T-helper 2 cell treated with Interferon-gamma antibody and Interleukin-4, amounts not matched to agents 100 ng/mL and 5 ng/mL, for 36 hours (primary cell): ENCODE data around the gene CTNNA2. TPM values are rescaled to one million over a fixed set of nuclear protein-coding genes. Genes with fewer than 3 reads are reported as not detected.

ENCODE experiments used
- intact Hi-C: fragments of 100-400 bp; cut with micrococcal nuclease; formaldehyde crosslinking; loops from one replicate; pipeline ENCODE4 v1.15.1; 2023
- total RNA-seq: library from RNA; stranded (reverse); gene quantifications from 2 replicates; pipeline ENCODE4 v1.2.3, GENCODE V29; 2022

The CTNNA2 gene
- total RNA-seq, 1 donor from 2014 or later: not detected

DNA sequence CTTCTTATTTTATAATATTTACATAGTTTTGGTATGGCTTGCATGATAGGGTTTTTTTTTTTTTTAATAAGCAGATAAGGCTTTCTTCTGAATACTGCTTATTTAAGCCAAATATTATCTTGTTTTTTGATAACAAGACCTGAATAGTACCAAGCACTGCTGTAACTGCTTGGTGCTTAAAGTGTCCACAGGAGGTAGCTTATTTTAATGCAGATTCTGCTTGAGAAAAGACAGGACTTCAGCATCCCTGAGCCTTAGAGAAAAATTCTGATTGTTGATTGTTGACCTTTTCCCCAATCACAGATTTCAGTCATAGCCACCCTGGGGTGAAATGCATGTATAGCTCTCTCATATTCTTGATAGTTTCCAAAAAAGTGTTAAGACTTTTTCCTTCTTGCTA is 336.4 kb downstream of the CTNNA2 start:
- intact Hi-C loops: no loop called here

GRCh38 chr2:79849949-79850348 is 337.1 kb downstream of the CTNNA2 start:
- intact Hi-C loops: no loop called here

GRCh38 chr2:79850912-79851311 is 338.1 kb downstream of the CTNNA2 start:
- intact Hi-C loops: no loop called here

- intact Hi-C loops: no loop called here
Measured at GRCh38 chr2:79855264-79856006, 342.6 kb downstream of the CTNNA2 start.

- intact Hi-C loops: no loop called here
Measured at GRCh38 chr2:79857888-79858287, 345.0 kb downstream of the CTNNA2 start.

DNA sequence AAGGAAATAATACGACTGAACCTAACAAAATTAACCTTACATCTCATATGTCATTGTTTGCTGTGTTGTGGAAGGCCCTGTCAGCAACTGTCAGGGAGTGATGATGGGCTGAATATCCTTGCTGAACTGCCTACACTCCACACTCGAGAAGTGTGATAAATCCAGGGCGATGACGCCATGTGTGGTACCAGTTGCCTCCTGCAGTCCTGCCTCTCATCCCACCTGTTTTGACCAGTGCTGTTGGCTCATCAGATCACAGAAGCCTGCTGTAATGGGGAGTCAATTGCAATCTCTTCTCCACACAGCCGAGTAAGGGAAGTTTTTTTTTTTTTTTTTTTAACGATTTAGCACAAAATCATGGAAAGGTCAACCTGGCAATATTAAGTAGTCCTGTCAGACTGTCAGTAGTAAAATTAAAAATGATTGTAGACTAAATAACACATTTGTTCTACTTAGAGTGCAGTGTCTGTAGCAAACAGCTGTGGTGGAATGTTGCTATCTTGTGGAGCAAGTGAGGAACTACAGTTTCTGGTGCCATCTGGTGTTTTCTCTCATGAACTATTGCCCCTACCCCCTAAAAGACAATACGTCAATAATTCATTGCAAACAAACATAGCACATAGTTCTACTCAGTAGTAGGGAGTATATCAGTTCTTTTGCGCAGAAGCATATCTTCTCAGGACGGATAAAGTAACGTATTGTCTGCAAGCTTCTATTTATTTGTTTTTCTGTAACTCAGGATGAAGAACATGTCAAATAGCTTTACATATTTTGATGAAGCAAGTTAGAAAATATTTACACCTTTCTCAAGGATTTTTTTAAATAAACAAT is 347.6 kb downstream of the CTNNA2 start:
- intact Hi-C loops: no loop called here

- intact Hi-C loops: no loop called here
Measured at GRCh38 chr2:79861059-79861374, 348.2 kb downstream of the CTNNA2 start.

DNA sequence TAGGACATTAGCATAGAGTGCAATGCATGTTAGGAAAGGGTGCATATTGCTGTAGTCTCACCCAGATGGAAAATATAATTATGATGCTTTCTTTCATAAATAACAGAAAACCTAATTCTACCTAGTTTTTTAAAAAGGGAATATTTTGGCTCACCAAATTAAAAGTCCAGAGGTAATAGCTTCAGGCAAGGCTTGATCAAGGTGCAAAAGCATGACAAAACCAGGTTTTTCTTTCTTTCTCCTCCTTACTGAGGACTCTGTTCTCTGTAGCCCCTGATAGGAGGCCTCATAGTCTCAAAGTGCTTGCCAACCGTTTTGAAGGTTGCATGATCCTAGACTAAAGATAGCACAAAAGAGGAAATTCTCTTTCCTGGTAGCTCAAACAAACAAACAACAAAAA is 349.9 kb downstream of the CTNNA2 start:
- intact Hi-C loops: no loop called here

- intact Hi-C loops: no loop called here
Measured at GRCh38 chr2:79872656-79873055, 359.8 kb downstream of the CTNNA2 start.

- intact Hi-C loops: no loop called here
Measured at GRCh38 chr2:79874015-79874414, 361.2 kb downstream of the CTNNA2 start.

GRCh38 chr2:79876430-79876829 is 363.6 kb downstream of the CTNNA2 start:
- intact Hi-C loops: no loop called here

- intact Hi-C loops: loop anchor here (10.0 kb wide), 2 partner anchors 658 to 1208 kb away; no protein-coding TSS in a partner anchor
Measured at GRCh38 chr2:79882548-79882947, 369.7 kb downstream of the CTNNA2 start.

DNA sequence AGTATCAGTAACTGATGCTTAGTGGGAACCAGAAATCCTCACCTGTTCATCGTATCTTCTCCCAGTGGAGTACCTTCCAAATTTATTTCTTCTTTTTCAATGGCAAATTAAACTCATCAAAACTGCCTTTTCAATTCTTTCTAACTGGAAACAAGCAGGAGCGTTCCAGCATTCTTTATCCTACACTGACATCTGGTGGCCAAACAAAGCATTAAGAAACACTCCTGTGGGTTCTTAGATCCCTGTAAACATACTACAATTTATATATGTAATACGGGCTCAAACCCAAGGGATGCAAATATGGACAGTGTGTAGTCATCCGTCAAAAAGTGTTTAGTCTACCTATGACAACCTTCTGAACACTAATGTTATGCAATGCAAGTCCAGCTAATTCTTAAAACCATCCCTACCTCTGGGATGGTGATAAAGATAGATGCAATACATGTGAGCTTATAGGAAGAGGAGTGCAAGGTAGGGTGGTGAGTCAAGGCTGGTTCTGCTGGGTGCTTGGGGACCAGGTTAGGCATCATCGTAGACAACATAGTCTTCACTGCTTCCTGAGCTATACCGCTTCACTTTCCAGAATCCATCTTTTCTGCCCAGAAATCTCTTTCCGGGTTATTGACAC is 375.0 kb downstream of the CTNNA2 start:
- intact Hi-C loops: loop anchor here (10.0 kb wide), 2 partner anchors 663 to 1213 kb away; no protein-coding TSS in a partner anchor

DNA sequence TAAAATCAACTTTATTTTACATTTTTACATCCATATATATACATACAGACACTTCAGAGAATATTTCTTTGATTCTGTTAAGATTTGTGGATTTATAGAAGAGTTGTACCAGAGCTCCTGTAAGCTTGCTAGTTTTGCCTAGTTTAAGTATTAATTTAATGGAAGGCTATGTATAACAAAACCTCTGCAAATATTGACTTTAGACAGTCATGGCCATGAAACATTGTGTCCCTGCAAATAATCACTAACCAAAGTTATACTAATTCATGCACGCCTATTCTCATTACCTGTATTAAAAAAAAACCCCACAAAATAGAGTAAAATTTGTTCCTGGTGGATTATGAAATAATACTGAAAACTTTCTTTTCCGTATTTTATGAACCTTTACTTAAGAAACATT is 379.3 kb downstream of the CTNNA2 start:
- intact Hi-C loops: no loop called here

DNA sequence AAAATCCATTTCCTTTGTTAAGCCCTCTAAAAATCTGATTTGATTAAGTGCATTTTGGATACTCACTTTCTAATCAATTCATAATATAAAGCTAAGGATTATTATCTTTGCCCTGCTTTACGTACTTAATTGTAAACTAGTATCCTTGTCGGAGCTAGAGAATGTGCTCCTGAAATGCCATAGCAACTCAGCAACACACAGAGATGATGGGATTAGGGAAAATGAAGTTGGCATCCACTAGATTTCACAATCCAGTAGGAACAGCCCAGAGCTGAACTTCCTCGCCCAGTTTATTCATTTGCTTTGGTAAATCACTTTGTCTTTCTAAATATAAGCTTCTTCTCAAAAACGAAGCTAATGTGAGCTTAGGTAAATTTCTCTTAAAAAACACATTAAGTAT is 386.3 kb downstream of the CTNNA2 start:
- intact Hi-C loops: no loop called here

DNA sequence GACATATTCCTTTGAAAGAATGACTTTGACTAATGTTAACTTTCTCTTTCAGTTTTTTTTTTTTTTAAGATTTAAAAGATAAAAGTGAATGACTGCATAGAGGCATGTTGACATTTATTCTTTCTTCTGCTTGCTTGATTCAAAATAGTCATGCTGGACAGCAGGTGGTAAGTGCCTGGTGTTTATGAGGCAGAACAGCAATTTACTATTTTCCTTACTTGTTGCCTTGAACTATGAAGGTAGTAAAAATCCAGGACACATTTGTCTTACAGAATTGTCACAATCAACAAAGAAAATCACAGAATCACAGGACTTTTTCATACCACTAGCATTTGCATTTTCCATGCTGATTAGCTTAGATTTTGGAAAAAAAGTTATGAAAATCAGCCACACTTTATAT is 388.3 kb downstream of the CTNNA2 start:
- intact Hi-C loops: no loop called here

GRCh38 chr2:79903222-79904000 is 390.6 kb downstream of the CTNNA2 start:
- intact Hi-C loops: no loop called here

DNA sequence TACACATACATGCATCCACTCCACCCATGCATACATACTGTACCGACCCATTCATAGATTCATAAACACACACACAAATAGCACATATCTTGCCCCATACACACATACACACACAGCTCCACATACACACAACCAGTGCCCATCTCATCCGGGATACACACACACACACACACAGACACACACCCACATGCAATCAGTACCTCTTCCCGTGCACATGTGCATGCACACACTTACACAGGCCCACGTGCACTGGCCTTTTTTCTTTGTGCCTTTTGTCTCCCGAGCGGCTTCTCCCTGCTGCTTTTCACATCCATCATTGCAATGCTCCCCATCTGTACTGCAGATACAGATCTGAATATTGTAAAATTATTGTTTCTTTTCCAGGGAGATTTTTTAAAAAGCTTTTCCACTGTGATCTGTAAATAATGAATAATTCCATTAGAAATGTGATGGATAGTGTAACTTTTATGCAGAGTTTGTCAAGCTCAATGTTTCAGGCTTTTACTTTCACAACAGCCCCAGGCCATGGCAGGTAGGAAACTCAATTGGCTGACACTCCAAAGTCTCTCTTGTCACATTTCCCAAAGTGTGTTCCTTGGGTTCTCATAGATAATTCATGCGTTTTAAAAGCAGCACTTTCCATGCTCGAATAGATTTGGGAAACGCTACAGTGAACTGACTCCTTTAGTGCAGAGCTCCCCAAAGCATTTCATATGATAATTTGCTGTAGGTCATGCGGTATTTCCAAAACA is 393.5 kb downstream of the CTNNA2 start:
- intact Hi-C loops: no loop called here

DNA sequence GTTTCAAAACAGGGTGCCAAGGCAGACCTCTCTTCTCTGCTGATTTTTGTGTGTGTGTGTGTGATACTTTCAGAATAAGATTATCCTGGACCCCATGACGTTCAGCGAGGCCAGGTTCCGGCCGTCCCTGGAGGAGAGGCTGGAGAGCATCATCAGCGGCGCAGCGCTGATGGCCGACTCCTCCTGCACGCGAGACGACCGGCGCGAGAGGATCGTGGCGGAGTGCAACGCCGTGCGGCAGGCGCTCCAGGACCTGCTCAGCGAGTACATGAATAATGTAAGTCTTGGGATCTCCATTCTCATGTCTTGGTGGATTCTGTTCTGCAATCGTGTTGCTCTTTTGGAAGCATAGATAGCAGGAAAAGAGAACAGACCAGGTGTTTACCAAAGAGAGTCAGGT is 396.7 kb downstream of the CTNNA2 start:
- intact Hi-C loops: no loop called here

DNA sequence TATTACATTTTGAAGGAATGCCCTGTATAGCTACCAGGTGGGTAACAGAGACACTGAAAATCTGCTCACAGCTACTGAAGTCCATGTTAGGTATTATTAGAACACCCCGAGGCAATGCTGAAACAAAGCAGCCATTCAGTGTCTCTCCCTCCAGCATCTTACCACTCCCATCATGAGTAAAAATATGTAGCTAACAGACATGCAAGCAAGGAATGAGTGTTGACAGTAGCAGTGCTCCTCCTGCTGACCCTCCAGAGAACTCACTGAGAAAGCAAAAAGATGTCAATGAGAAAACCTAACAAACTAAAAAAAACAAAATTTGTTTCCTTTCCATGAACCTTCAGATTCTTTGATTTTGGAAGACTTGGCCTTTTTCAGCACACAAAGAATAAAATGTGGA is 397.8 kb downstream of the CTNNA2 start:
- intact Hi-C loops: no loop called here

- intact Hi-C loops: no loop called here
Measured at GRCh38 chr2:79915455-79915854, 402.6 kb downstream of the CTNNA2 start.
